HL-60/S4 treated with phorbol 12-myristate 13-acetate at 8.2 ng/mL for 4 days and 3 days (cell line): ENCODE results near the gene NOL4L.
"Not testable (repeated sequence)": the region's sequence is repeated elsewhere in the genome, so short reads cannot be mapped to it uniquely, and the experiment has no call there.

Experiments
- in situ Hi-C: fragments of 300-500 bp; cut with MboI; formaldehyde crosslinking; loops from 2 replicates; pipeline ENCODE4 v1.15.0; 2022; ENCODE audit warnings: low sequenced_read_pairs

Gene NOL4L

GRCh38 chr20:32578062-32578461, 7.1 kb downstream of the NOL4L start:
- in situ Hi-C loops: not testable (repeated sequence)

GRCh38 chr20:32577657-32578056, 7.5 kb downstream of the NOL4L start:
- in situ Hi-C loops: no loop called here

- in situ Hi-C loops: no loop called here
These were observed 8.1 kb downstream of the NOL4L start for GRCh38 chr20:32577023-32577422.

- in situ Hi-C loops: no loop called here
These were observed 8.6 kb downstream of the NOL4L start for GRCh38 chr20:32576560-32576959.

- in situ Hi-C loops: no loop called here
These were observed 9.3 kb downstream of the NOL4L start for GRCh38 chr20:32575805-32576204.

GRCh38 chr20:32575227-32575581, 9.9 kb downstream of the NOL4L start:
- in situ Hi-C loops: no loop called here

GRCh38 chr20:32574296-32575226, 10.6 kb downstream of the NOL4L start:
- in situ Hi-C loops: no loop called here

GRCh38 chr20:32573167-32573851, 11.8 kb downstream of the NOL4L start:
- in situ Hi-C loops: no loop called here

- in situ Hi-C loops: no loop called here
These were observed 12.7 kb downstream of the NOL4L start for GRCh38 chr20:32572271-32572968.

- in situ Hi-C loops: no loop called here
These were observed 13.6 kb downstream of the NOL4L start for GRCh38 chr20:32571566-32571965.

GRCh38 chr20:32570401-32571190, 14.5 kb downstream of the NOL4L start:
- in situ Hi-C loops: no loop called here

- in situ Hi-C loops: no loop called here
These were observed 15.5 kb downstream of the NOL4L start for GRCh38 chr20:32569380-32570305.

GRCh38 chr20:32569018-32569379, 16.1 kb downstream of the NOL4L start:
- in situ Hi-C loops: no loop called here

- in situ Hi-C loops: no loop called here
These were observed 17.6 kb downstream of the NOL4L start for GRCh38 chr20:32567384-32568178.

GRCh38 chr20:32566379-32567374, 18.5 kb downstream of the NOL4L start:
- in situ Hi-C loops: no loop called here

GRCh38 chr20:32565735-32566032, 19.4 kb downstream of the NOL4L start:
- in situ Hi-C loops: no loop called here

GRCh38 chr20:32564921-32565734, 20.0 kb downstream of the NOL4L start:
- in situ Hi-C loops: no loop called here
